HG03060 (cell line): ENCODE results near the gene KY.

Experiments used
- ATAC-seq: cut with Tn5 transposase; IDR thresholded peaks from one replicate; pipeline ENCODE4 v1.9.1; 2021; ENCODE audit warnings: low read depth, moderate number of reproducible peaks; ENCODE audit not compliant: unreplicated experiment

KY gene

GRCh38 chr3:134650431-134651346 lies at the start of gene KY:
TSS of gene KY (minus strand) at chr3:134651022. CDS start at chr3:134650960, 62 bp downstream.
- no peak for ATAC-seq

- no peak for ATAC-seq
Measured at GRCh38 chr3:134699721-134700120, 48.9 kb upstream of the KY start.

GRCh38 chr3:134699141-134699711 lies 48.4 kb upstream of the KY start:
- no peak for ATAC-seq

GRCh38 chr3:134697830-134698689 lies 47.2 kb upstream of the KY start:
- ATAC-seq = no peak

- ATAC-seq = no peak
Measured at GRCh38 chr3:134696155-134696554, 45.3 kb upstream of the KY start.

GRCh38 chr3:134694946-134695543 lies 44.2 kb upstream of the KY start:
- no peak for ATAC-seq

- ATAC-seq = no peak
Measured at GRCh38 chr3:134694466-134694865, 43.6 kb upstream of the KY start.

GRCh38 chr3:134693804-134694203 lies 43.0 kb upstream of the KY start:
- no peak for ATAC-seq

- no peak for ATAC-seq
Measured at GRCh38 chr3:134693226-134693625, 42.4 kb upstream of the KY start.

GRCh38 chr3:134690226-134690625 lies 39.4 kb upstream of the KY start:
- ATAC-seq = no peak

- ATAC-seq = no peak
Measured at GRCh38 chr3:134687642-134688041, 36.8 kb upstream of the KY start.

- no peak for ATAC-seq
Measured at GRCh38 chr3:134685929-134686802, 35.3 kb upstream of the KY start.

GRCh38 chr3:134682196-134682880 lies 31.5 kb upstream of the KY start:
- no peak for ATAC-seq

GRCh38 chr3:134681522-134681900 lies 30.7 kb upstream of the KY start:
- no peak for ATAC-seq

GRCh38 chr3:134680796-134681521 lies 30.1 kb upstream of the KY start:
- ATAC-seq = no peak

GRCh38 chr3:134677987-134678308 lies 27.1 kb upstream of the KY start:
- ATAC-seq = no peak

- no peak for ATAC-seq
Measured at GRCh38 chr3:134677196-134677986, 26.6 kb upstream of the KY start.

GRCh38 chr3:134675726-134676256 lies 25.0 kb upstream of the KY start:
- no peak for ATAC-seq
